CD4-positive, alpha-beta T cell treated with Interleukin-17A for 4 hours (primary cell): Measurements from ENCODE around the gene C7orf25.

Experiments
- DNase-seq: peaks from one replicate; pipeline ENCODE4 v3.0.0-alpha.2; 2020; ENCODE audit warnings: mixed read lengths

Gene C7orf25

GRCh38 chr7:42876182-42877068 lies 35.4 kb downstream of the C7orf25 start:
- peak; percentile 52 for DNase-seq

- no peak for DNase-seq
These were observed 42.5 kb downstream of the C7orf25 start for GRCh38 chr7:42869131-42870020.

GRCh38 chr7:42868480-42868879 lies 43.4 kb downstream of the C7orf25 start:
- no peak for DNase-seq
